ENCODE data around the gene CARMIL1.

Gene CARMIL1

GRCh38 chr6:25311331-25311840, 32.2 kb downstream of the CARMIL1 start:
- DNase-seq: peak; percentile 54

GRCh38 chr6:25312034-25312620, 33.0 kb downstream of the CARMIL1 start:
- DNase-seq: peak; percentile 83

GRCh38 chr6:25312703-25313102, 33.5 kb downstream of the CARMIL1 start:
- peak; percentile 79 for DNase-seq

- no peak for DNase-seq
Observed at GRCh38 chr6:25314509-25315175, 35.5 kb downstream of the CARMIL1 start.

- DNase-seq: no peak
Observed at GRCh38 chr6:25315194-25316177, 36.3 kb downstream of the CARMIL1 start.

GRCh38 chr6:25316626-25317025, 37.5 kb downstream of the CARMIL1 start:
- DNase-seq: no peak

- no peak for DNase-seq
Observed at GRCh38 chr6:25318589-25318988, 39.4 kb downstream of the CARMIL1 start.

GRCh38 chr6:25320459-25320858, 41.3 kb downstream of the CARMIL1 start:
- DNase-seq: no peak

- DNase-seq: no peak
Observed at GRCh38 chr6:25322692-25323091, 43.5 kb downstream of the CARMIL1 start.

- peak; percentile 46 for DNase-seq
Observed at GRCh38 chr6:25324066-25324762, 45.0 kb downstream of the CARMIL1 start.

GRCh38 chr6:25326126-25326525, 47.0 kb downstream of the CARMIL1 start:
- DNase-seq: no peak

- DNase-seq: no peak
Observed at GRCh38 chr6:25326960-25327359, 47.8 kb downstream of the CARMIL1 start.

GRCh38 chr6:25327432-25327831, 48.3 kb downstream of the CARMIL1 start:
- no peak for DNase-seq

GRCh38 chr6:25329161-25329817, 50.1 kb downstream of the CARMIL1 start:
- no peak for DNase-seq

- no peak for DNase-seq
Observed at GRCh38 chr6:25329982-25330381, 50.8 kb downstream of the CARMIL1 start.

GRCh38 chr6:25330796-25331685, 51.9 kb downstream of the CARMIL1 start:
- DNase-seq: no peak

GRCh38 chr6:25332165-25332564, 53.0 kb downstream of the CARMIL1 start:
- no peak for DNase-seq

GRCh38 chr6:25332655-25333071, 53.5 kb downstream of the CARMIL1 start:
- no peak for DNase-seq

- DNase-seq: no peak
Observed at GRCh38 chr6:25333471-25333870, 54.3 kb downstream of the CARMIL1 start.

GRCh38 chr6:25334793-25335192, 55.6 kb downstream of the CARMIL1 start:
- DNase-seq: no peak

- DNase-seq: no peak
Observed at GRCh38 chr6:25336996-25337395, 57.8 kb downstream of the CARMIL1 start.
